Glomerular visceral epithelial cell (primary cell): ENCODE measurements around the gene ZBBX.
"Not testable (repeated sequence)": the region's sequence is repeated elsewhere in the genome, so short reads cannot be mapped to it uniquely, and the experiment has no call there.

Experiments used
- DNase-seq: peaks from one replicate; pipeline ENCODE4 v3.0.0-alpha.2; 2016; ENCODE audit errors: extremely low spot score

Gene ZBBX

GRCh38 chr3:167380004-167380689 lies at the start of gene ZBBX:
Gene ZBBX, minus strand, starts transcription at chr3:167380297. Its CDS starts 7,396 bp downstream, at chr3:167372901.
- DNase-seq = peak; percentile 85

- not testable (repeated sequence) for DNase-seq
Observed at GRCh38 chr3:167426962-167427361, 46.9 kb upstream of the ZBBX start.

DNA sequence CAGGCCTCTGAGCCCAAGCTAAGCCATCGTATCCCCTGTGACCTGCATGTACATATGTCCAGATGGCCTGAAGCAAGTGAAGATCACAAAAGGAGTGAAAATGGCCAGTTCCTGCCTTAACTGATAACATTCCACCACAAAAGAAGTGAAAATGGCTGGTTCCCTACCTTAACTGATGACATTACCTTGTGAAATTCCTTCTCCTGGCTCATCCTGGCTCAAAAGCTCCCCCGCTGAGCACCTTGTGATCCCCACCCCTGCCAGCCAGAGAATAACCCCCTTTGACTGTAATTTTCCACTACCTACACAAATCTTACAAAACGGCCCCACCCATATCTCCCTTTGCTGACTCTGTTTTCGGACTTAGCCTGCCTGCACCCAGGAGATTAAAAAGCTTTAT lies 42.3 kb upstream of the ZBBX start:
- not testable (repeated sequence) for DNase-seq

- no peak for DNase-seq
Observed at GRCh38 chr3:167409611-167410010, 29.5 kb upstream of the ZBBX start.

- peak; percentile 63 for DNase-seq
Observed at GRCh38 chr3:167406876-167407492, 26.9 kb upstream of the ZBBX start.

DNA sequence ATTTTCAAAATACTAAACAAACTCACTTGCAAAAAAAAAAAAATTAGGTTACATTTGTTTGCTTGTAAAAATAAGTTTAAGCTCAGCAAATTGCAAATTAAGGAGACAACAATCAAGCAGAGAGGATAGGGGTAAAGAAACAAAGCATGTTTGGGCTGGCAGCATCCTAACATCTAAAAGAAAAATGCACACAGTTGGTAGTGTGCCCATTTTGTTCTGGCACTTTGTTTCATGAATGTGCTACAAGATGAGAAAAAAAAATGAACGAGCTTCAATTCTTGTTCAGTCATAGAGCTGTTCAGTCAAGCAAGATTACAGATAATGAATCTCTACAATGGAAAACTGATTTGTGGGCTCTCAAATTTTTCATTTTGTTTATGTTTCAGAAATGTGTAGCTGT lies 17.7 kb upstream of the ZBBX start:
- no peak for DNase-seq

GRCh38 chr3:167396075-167396474 lies 16.0 kb upstream of the ZBBX start:
- no peak for DNase-seq

- DNase-seq = no peak
Observed at GRCh38 chr3:167394003-167394402, 13.9 kb upstream of the ZBBX start.

GRCh38 chr3:167382155-167382554 lies 2.1 kb upstream of the ZBBX start:
- no peak for DNase-seq

- no peak for DNase-seq
Observed at GRCh38 chr3:167375478-167375877, 4.6 kb downstream of the ZBBX start.

GRCh38 chr3:167372138-167372537 lies 8.0 kb downstream of the ZBBX start:
- no peak for DNase-seq

DNA sequence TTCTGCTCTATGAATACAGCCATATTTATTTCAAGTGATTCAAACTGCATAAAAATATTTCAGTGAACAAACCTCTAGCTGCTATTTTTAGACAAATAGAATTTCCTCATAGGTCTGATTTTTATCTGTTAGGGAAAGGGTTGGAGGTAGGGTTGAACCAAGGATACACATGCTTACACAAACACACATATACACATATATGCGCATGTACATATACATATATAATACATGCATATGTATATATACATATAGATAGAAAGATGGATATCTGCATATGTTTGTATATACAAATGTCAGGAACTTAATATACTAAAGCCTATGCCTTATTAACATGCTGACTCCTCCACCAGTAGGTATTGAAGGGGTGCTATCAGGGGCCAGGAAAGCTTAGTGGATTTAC lies 18.1 kb downstream of the ZBBX start:
- DNase-seq = no peak

DNA sequence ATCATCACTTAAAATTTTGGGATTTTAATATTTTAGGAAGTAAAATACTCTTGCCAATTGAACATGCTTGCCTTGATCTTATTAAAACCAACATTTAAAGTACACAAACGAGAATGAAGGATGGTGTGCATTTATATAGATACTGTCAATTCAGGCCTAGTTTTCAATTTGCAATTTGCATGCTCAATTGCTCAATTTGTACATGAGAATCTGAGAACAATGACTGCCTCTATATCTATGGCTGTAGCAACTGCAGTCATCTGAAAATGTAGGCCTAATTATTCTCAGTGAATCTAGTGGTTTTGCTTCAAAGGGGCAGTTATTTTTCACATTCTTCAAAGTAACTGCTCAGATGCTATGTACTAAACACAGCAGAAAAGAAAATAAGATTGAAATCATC lies 18.8 kb downstream of the ZBBX start:
- DNase-seq = no peak

DNA sequence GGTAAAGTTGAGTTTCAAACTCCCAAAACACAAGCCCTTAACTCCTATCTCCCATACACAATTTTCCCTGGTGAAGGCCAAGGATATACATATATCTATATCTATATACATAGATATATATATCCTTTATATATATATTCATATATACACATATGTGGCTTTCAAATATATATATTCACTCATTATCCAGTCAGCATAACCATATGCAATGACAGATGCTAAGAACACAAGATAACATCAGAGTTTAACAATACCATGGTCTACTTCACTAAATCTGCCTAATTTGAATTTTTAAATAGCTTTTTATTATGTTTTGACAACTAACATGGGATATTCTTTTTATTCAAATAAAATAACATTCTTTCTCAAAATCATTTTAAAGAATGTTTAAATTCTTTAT lies 24.7 kb downstream of the ZBBX start:
- no peak for DNase-seq

DNA sequence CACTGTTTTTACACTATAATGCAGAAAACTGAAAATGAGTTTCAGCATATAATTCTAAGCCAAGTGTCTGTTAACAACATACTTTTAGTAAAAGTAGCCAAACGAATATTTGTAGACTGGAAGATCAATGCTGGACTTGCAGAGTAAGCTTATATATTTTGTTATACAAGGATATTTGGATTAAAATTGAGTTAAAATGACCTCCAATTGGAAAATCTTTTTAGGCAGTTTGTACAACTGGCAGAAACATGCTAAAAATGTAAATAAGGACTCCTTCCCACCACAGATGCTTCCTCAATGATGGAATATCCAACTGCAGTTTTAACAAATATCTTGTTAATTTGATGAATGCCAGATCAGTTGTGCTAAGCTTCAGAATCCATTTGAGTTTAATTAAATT lies 25.3 kb downstream of the ZBBX start:
- no peak for DNase-seq

DNA sequence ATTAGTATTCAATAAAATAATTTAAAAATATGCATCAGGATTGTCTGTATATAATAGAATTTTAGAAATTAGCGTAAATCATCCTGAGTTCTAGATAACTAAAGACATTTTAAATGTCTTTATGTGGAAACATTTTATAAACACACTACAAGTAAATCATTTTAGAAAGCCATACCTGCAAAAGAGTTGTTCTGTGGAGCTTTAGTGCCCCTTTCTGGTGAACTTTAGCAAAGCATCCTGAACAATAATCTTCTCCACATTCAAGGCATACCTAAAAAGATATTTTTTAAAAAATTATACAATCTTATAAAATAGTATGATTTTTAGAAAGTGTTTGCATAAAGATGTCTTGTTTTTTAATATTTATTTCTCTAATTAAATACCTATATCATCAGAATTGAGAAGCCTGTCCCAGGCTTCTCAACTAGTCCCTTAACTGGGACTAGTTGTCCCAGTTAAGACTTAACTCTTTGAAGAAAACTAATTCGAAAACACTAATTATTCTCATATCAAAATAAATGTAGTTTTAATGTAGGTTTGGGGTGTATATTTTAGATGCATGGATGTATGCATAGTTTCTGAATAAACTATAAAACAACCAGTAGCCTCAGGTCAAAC lies 29.7 kb downstream of the ZBBX start:
- peak; percentile 48 for DNase-seq

DNA sequence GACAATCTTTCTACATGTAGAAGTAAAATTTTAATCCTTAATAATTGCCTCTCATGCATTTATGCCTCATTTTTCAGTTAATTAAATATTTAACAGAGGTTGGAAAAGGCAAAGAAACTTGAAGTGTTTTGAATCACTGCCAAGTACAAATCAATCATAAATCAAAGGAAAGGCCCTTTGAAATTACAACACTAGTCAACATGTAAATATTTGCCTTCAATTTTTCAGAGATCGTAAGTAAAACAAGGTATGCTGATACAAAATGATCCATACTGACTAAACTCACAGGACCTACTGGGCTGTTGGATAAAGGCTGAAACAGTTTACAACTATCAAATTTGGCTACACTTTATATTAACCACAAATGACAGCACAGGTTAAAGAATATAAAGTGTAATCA lies 33.9 kb downstream of the ZBBX start:
- DNase-seq = no peak

- DNase-seq = no peak
Observed at GRCh38 chr3:167330993-167331785, 48.9 kb downstream of the ZBBX start.

- DNase-seq = no peak
Observed at GRCh38 chr3:167323572-167323971, 56.5 kb downstream of the ZBBX start.

GRCh38 chr3:167318996-167319615 lies 61.0 kb downstream of the ZBBX start:
- no peak for DNase-seq

DNA sequence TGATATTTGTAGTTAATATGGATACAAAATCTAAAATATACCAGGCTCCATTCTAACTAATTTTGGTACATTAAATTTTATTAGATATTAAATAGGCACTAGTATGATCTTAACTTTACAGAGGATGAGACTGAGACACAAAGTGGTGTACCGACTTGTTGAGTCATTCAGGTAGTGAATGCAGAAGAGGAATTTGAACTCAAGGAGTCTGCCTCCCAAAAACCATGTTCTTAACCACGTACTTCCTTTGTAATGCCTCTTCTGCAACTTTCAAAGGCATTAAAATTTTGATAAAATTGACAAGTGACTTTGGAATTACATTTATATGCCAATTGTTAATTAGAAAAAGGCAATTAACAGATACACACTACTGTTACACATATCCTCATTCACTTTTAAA lies 61.8 kb downstream of the ZBBX start:
- DNase-seq = no peak

DNA sequence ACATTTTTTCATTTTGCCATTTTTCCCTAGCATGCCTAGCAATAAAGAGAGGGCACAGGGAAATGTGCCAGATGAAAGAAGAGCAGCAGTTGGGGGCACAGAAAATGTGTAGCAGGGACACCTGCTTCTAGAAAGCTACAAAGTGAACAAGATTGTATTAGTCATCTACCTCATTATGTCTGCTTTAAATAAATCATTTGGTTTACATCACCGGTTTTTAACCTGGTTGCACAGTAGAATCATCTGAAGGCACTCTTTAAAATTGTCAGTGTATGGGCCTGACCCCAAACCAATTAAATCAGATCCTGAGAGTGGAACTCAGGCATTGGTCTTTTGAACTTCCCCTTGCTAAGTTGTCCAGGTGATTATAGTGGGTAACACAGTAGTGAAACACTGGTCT lies 73.8 kb downstream of the ZBBX start:
- no peak for DNase-seq
